Measurements from ENCODE around the gene CATSPERE. TPM values are rescaled to one million over a fixed set of nuclear protein-coding genes. Genes with fewer than 3 reads are reported as not detected.
A peak's percentile ranks its signal among the peaks of the same experiment; 100 is the strongest.

Gene CATSPERE
- total and polyA plus RNA-seq, 9 of the 15 experiments (the other 6 are each of a cell fraction or from before 2014, with no cell fraction given): 0.06 to 0.16 (median 0.09) TPM; not detected in 3

GRCh38 chr1:244451951-244452795, 8.9 kb upstream of the CATSPERE start (continued):
- TF ChIP-seq ZBTB43 (CRISPR knock-in tag; IDR thresholded peaks at IDR 0.05): no peak
- peak; percentile 62; the same call in 1 of the 2 replicates for TF ChIP-seq XRCC3 (IDR thresholded peaks at IDR 0.05)
- no peak for TF ChIP-seq ILK (tag; IDR thresholded peaks at IDR 0.05; ENCODE audit: borderline replicate concordance, low read depth)
- TF ChIP-seq CHAMP1 (IDR thresholded peaks at IDR 0.05): peak; percentile 92
- no peak for TF ChIP-seq ZNF740 (CRISPR knock-in tag; IDR thresholded peaks at IDR 0.05)
- no peak for TF ChIP-seq ZNF740 (tag; IDR thresholded peaks at IDR 0.05)
- peak; percentile 99 for TF ChIP-seq ZNF143 (CRISPR knock-in tag; IDR thresholded peaks at IDR 0.05)
- TF ChIP-seq ZNF444 (CRISPR knock-in tag; IDR thresholded peaks at IDR 0.05): no peak
- peak; percentile 76; the same call in 1 of the 2 replicates for TF ChIP-seq POLR2AphosphoS2 (IDR thresholded peaks at IDR 0.05; ENCODE audit: low read length)
- TF ChIP-seq ZSCAN29 (IDR thresholded peaks at IDR 0.05): no peak
- TF ChIP-seq HCFC1 (IDR thresholded peaks at IDR 0.05; ENCODE audit: low read depth, low read length): peak; percentile 99
- TF ChIP-seq SRF (CRISPR knock-in tag; IDR thresholded peaks at IDR 0.05): peak in 1 of 2 experiments; percentile 77; a peak in 2 of 4 replicates
- TF ChIP-seq L3MBTL2 (IDR thresholded peaks at IDR 0.05): peak; percentile 71; the same call in 1 of the 2 replicates
- TF ChIP-seq FOXK1 (CRISPR knock-in tag; IDR thresholded peaks at IDR 0.05; ENCODE audit: borderline replicate concordance): no peak
- no peak for TF ChIP-seq GATAD2A (IDR thresholded peaks at IDR 0.05)
- 0 out of 2 replicates have a peak, but pooled peaks have one; percentile 10 for TF ChIP-seq AFF4 (CRISPR knock-in tag; IDR thresholded peaks at IDR 0.05)
- TF ChIP-seq SIX5 (IDR thresholded peaks at IDR 0.05; ENCODE audit: borderline replicate concordance in 1 of 2, insufficient read depth in 1 of 2, low read depth in 1 of 2, low read length in 2 of 2): peak; percentile 95
- peak; percentile 75 for TF ChIP-seq GABPB1 (CRISPR knock-in tag; IDR thresholded peaks at IDR 0.05)
- TF ChIP-seq SNIP1 (IDR thresholded peaks at IDR 0.05; ENCODE audit: low read depth): no peak
- TF ChIP-seq PTBP1 (IDR thresholded peaks at IDR 0.05; ENCODE audit: low read depth, low read length): no peak
